Astrocyte (in vitro differentiated cells and primary cell): Measurements from ENCODE around the gene SCYGR3.

Source experiments
- EZH2 ChIP-seq: IDR thresholded peaks from 2 replicates; pipeline ENCODE4 v1.6.1; 2012; ENCODE audit warnings: mild to moderate bottlenecking, low read length, inconsistent platforms; ENCODE audit not compliant: insufficient read depth
- TF ChIP-seq, protein P1 (sequence below): IDR thresholded peaks from 2 replicates; pipeline ENCODE4 v1.5.1; 2011; ENCODE audit warnings: low read depth, mild to moderate bottlenecking, inconsistent platforms, low read length, moderate library complexity; ENCODE audit not compliant: insufficient read depth

DNA sequence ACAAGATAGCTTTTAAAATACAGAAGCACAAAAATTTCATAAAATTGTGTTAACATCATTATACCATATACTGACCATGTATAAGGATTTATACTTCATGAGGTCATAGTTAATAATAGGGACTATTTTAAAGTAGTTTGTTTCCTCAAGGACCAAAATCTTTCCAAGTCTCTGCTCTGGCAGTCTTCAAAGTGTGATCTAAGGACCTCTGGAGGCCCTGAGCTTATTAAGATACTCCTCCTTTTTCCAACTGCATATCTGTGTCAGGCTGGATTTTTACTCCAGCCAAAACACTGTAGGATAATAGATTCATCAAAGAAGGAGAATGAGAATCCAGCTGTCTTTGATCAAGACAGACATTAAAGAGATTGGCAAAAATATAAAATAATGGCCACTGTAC lies 17.6 kb downstream of the SCYGR3 start:
- TF ChIP-seq EZH2 = no peak
- TF ChIP-seq, protein P1, sequence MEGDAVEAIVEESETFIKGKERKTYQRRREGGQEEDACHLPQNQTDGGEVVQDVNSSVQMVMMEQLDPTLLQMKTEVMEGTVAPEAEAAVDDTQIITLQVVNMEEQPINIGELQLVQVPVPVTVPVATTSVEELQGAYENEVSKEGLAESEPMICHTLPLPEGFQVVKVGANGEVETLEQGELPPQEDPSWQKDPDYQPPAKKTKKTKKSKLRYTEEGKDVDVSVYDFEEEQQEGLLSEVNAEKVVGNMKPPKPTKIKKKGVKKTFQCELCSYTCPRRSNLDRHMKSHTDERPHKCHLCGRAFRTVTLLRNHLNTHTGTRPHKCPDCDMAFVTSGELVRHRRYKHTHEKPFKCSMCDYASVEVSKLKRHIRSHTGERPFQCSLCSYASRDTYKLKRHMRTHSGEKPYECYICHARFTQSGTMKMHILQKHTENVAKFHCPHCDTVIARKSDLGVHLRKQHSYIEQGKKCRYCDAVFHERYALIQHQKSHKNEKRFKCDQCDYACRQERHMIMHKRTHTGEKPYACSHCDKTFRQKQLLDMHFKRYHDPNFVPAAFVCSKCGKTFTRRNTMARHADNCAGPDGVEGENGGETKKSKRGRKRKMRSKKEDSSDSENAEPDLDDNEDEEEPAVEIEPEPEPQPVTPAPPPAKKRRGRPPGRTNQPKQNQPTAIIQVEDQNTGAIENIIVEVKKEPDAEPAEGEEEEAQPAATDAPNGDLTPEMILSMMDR = no peak
